Parathyroid adenoma (tissue), 2 donors: ENCODE data around the gene TNS4.

Experiments
- H2AFZ ChIP-seq: fragments of 300-600 bp; sonication (generic); one replicate; pipeline ENCODE4 v1.7.0; 2017; ENCODE audit warnings: antibody characterized with exemption, mild to moderate bottlenecking
- H3K27ac ChIP-seq: fragments of 300-600 bp; sonication (generic); one replicate; pipeline ENCODE4 v1.7.0; 2017
- H3K27me3 ChIP-seq: fragments of 300-600 bp; sonication (generic); one replicate; pipeline ENCODE4 v1.7.0; 2017; ENCODE audit warnings: low read length; ENCODE audit not compliant: control insufficient read depth, insufficient read depth
- H3K36me3 ChIP-seq: fragments of 300-600 bp; sonication (generic); one replicate; pipeline ENCODE4 v1.7.0; 2017; ENCODE audit warnings: low read length; ENCODE audit not compliant: control insufficient read depth, insufficient read depth
- H3K4me1 ChIP-seq: fragments of 300-600 bp; sonication (generic); one replicate; pipeline ENCODE4 v1.7.0; 2017; ENCODE audit warnings: control low read depth
- H3K4me2 ChIP-seq: fragments of 300-600 bp; sonication (generic); one replicate; pipeline ENCODE4 v1.7.0; 2017; ENCODE audit warnings: low read length
- H3K4me3 ChIP-seq: fragments of 300-600 bp; sonication (generic); one replicate; pipeline ENCODE4 v1.7.0; 2017; ENCODE audit warnings: low read depth, low read length
- H3K79me2 ChIP-seq: fragments of 300-600 bp; sonication (generic); one replicate; pipeline ENCODE4 v1.7.0; 2017; ENCODE audit warnings: control low read depth
- H3K9ac ChIP-seq: fragments of 300-600 bp; sonication (generic); one replicate; pipeline ENCODE4 v1.7.0; 2017; ENCODE audit warnings: mild to moderate bottlenecking
- H3K9me3 ChIP-seq: fragments of 300-600 bp; sonication (generic); one replicate; pipeline ENCODE4 v1.7.0; 2017; ENCODE audit warnings: low read length; ENCODE audit not compliant: control insufficient read depth
- TF ChIP-seq, protein P1 (sequence below): fragments of 300-600 bp; sonication (generic); IDR thresholded peaks from one replicate; pipeline ENCODE4 v1.7.0; 2017; ENCODE audit warnings: antibody characterized with exemption, mild to moderate bottlenecking
- donor health status: primary hyperparathyroidism.

Gene TNS4

DNA sequence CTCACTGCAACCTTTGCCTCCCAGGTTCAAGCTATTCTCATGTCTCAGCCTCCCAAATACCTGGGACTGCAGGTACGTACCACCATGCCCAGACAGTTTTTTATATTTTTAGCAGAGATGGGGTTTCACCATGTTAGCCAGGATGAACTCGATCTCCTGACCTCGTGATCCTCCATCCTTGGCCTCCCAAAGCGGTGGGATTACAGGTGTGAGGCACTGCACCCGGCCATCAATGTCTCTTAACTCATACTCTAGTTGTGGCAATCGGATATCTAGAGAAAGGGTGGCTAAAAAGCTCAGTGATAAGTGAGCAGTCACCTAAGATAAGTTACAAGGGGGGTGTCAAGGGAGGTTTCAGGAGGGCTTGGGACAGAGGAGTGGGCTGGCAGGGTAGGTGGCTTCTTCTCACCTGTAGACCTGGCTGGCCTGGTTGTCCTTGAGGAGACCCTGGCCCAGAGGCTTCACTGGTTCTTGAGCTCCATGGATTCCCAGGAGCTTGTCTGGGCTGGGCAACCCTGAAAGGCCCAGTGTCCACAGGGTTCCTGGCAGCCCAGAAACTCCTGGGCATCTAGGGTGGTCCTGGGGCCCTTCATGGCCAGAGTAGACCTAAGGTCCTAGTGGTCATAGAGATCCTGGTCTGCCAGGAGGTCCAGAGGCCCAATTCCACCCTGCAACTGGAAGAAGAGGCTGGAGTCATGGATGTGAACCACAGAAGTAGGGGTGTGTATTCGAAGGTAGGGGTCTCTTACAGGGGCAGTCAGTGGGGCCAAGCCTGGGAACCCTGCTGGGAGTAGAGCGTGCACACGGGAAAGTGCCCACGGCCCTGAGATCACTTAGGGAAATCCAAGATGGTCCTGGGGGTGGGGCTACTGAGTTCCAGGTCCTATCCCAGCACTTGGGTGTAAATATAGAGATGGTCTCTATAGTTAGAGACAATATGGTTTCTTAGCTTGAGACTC is 70.9 kb downstream of the TNS4 start:
- Histone ChIP-seq H3K27ac (no peak overlapping the region), H3K79me2 (no peaks in the 10 kb centered on the region), H3K27me3 (no peaks in the 10 kb centered on the region), H3K4me3 (no peak overlapping the region), H2AFZ (no peak overlapping the region), H3K9me3 (no peaks in the 10 kb centered on the region), H3K9ac (no peak overlapping the region), H3K36me3 (no peaks in the 10 kb centered on the region), H3K4me2 (no peak overlapping the region), H3K4me1 (no peaks in the 10 kb centered on the region)
- TF ChIP-seq, protein P1, sequence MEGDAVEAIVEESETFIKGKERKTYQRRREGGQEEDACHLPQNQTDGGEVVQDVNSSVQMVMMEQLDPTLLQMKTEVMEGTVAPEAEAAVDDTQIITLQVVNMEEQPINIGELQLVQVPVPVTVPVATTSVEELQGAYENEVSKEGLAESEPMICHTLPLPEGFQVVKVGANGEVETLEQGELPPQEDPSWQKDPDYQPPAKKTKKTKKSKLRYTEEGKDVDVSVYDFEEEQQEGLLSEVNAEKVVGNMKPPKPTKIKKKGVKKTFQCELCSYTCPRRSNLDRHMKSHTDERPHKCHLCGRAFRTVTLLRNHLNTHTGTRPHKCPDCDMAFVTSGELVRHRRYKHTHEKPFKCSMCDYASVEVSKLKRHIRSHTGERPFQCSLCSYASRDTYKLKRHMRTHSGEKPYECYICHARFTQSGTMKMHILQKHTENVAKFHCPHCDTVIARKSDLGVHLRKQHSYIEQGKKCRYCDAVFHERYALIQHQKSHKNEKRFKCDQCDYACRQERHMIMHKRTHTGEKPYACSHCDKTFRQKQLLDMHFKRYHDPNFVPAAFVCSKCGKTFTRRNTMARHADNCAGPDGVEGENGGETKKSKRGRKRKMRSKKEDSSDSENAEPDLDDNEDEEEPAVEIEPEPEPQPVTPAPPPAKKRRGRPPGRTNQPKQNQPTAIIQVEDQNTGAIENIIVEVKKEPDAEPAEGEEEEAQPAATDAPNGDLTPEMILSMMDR: no peak

- TF ChIP-seq, protein P1: no peak
- Histone ChIP-seq H2AFZ (no peak overlapping the region), H3K9me3 (no peaks in the 10 kb centered on the region), H3K9ac (no peak overlapping the region), H3K4me3 (no peak overlapping the region), H3K4me1 (no peaks in the 10 kb centered on the region), H3K4me2 (no peak overlapping the region), H3K27me3 (no peaks in the 10 kb centered on the region), H3K79me2 (no peaks in the 10 kb centered on the region), H3K36me3 (no peaks in the 10 kb centered on the region), H3K27ac (no peak overlapping the region)
Observed at GRCh38 chr17:40427002-40427491, 74.4 kb downstream of the TNS4 start.
